ENCODE data around the gene TAAR2.
A peak's percentile ranks its signal among the peaks of the same experiment; 100 is the strongest.
"Not testable (repeated sequence)": the region's sequence is repeated elsewhere in the genome, so short reads cannot be mapped to it uniquely, and the experiment has no call there.

The TAAR2 gene

GRCh38 chr6:132614554-132614953 lies 9.5 kb downstream of the TAAR2 start:
- no peak for DNase-seq (ENCODE audit: low read depth)
- no peak for TF ChIP-seq CTCF (IDR thresholded peaks at IDR 0.05; ENCODE audit: control insufficient read depth, extremely low read depth, insufficient read depth)
- no peak overlapping the region for H3K4me3 ChIP-seq (ENCODE audit: low read depth, low read length)

GRCh38 chr6:132612449-132613108 lies 11.5 kb downstream of the TAAR2 start:
- no peak for DNase-seq (ENCODE audit: low read depth)
- H3K4me3 ChIP-seq (ENCODE audit: low read depth, low read length), result no peak overlapping the region
- TF ChIP-seq CTCF (IDR thresholded peaks at IDR 0.05; ENCODE audit: control insufficient read depth, extremely low read depth, insufficient read depth), result no peak

GRCh38 chr6:132611616-132612015 lies 12.5 kb downstream of the TAAR2 start:
- no peak for TF ChIP-seq CTCF (IDR thresholded peaks at IDR 0.05; ENCODE audit: control insufficient read depth, extremely low read depth, insufficient read depth)
- no peak for DNase-seq (ENCODE audit: low read depth)
- H3K4me3 ChIP-seq (ENCODE audit: low read depth, low read length), result no peak overlapping the region

GRCh38 chr6:132607544-132608233 lies 16.4 kb downstream of the TAAR2 start:
- no peak for DNase-seq (ENCODE audit: low read depth)
- H3K4me3 ChIP-seq (ENCODE audit: low read depth, low read length), result no peak overlapping the region

GRCh38 chr6:132604635-132605152 lies 19.4 kb downstream of the TAAR2 start:
- no peak for TF ChIP-seq CTCF (IDR thresholded peaks at IDR 0.05; ENCODE audit: control insufficient read depth, extremely low read depth, insufficient read depth)
- no peak for DNase-seq (ENCODE audit: low read depth)
- H3K4me3 ChIP-seq (ENCODE audit: low read depth, low read length), result no peak overlapping the region

More at GRCh38 chr6:132607544-132608233, 16.4 kb downstream of the TAAR2 start:
- no peak for TF ChIP-seq CTCF (IDR thresholded peaks at IDR 0.05; ENCODE audit: control insufficient read depth, extremely low read depth, insufficient read depth)

- not testable (repeated sequence) for H3K4me3 ChIP-seq (ENCODE audit: low read depth, low read length); DNase-seq (ENCODE audit: low read depth)
Observed at GRCh38 chr6:132600900-132601299, 23.2 kb downstream of the TAAR2 start.

- H3K4me3 ChIP-seq (ENCODE audit: low read depth, low read length), result no peak overlapping the region
- DNase-seq (ENCODE audit: low read depth), result peak; percentile 28
- TF ChIP-seq CTCF (IDR thresholded peaks at IDR 0.05; ENCODE audit: control insufficient read depth, extremely low read depth, insufficient read depth), result peak; percentile 47
Observed at GRCh38 chr6:132598473-132598872, 25.6 kb downstream of the TAAR2 start.

Data from LNCaP clone FGC (cell line).